Calu3 (cell line): Measurements from ENCODE around the gene SLC12A8. TPM values are rescaled to one million over a fixed set of nuclear protein-coding genes. Genes with fewer than 3 reads are reported as not detected.

Source experiments
- BruUV-seq: library from RNA; stranded (reverse); fragments of 400-500 nt; replicated peaks from 2 replicates; lab custom pipeline; 2021; lab: Mats Ljungman, UMichigan
- CTCF ChIA-PET: fragments of 300-600 bp; sonication (Branson Sonifier 250); formaldehyde crosslinking; loops from one replicate; lab custom pipeline; 2022; ENCODE audit warnings: antibody characterized with exemption; lab: Charles Lee
- DNase-seq: peaks from one replicate; pipeline ENCODE4 v3.0.0; 2022
- H3K27ac Mint-ChIP-seq: one replicate; pipeline ENCODE4 v1.8.0; 2022; ENCODE audit warnings: mixed read lengths; ENCODE audit not compliant: unreplicated experiment
- H3K27me3 Mint-ChIP-seq: one replicate; pipeline ENCODE4 v1.8.0; 2022; ENCODE audit warnings: mixed read lengths; ENCODE audit not compliant: unreplicated experiment
- H3K36me3 Mint-ChIP-seq: one replicate; pipeline ENCODE4 v1.8.0; 2022; ENCODE audit warnings: mild to moderate bottlenecking, moderate library complexity, mixed read lengths; ENCODE audit not compliant: insufficient read depth, unreplicated experiment
- H3K4me1 Mint-ChIP-seq: one replicate; pipeline ENCODE4 v1.8.0; 2022; ENCODE audit warnings: mild to moderate bottlenecking, low read depth, mixed read lengths; ENCODE audit not compliant: unreplicated experiment
- H3K4me3 Mint-ChIP-seq: one replicate; pipeline ENCODE4 v1.8.0; 2022; ENCODE audit warnings: mild to moderate bottlenecking, low read depth, moderate library complexity, mixed read lengths; ENCODE audit not compliant: unreplicated experiment
- H3K9me3 Mint-ChIP-seq: one replicate; pipeline ENCODE4 v1.8.0; 2022; ENCODE audit warnings: low read depth, mixed read lengths; ENCODE audit not compliant: unreplicated experiment
- intact Hi-C: fragments of 100-400 bp; cut with micrococcal nuclease; formaldehyde crosslinking; loops from one replicate; pipeline ENCODE4 v1.10.0; 2022; ENCODE audit not compliant: unreplicated experiment
- total RNA-seq: library from RNA; stranded (reverse); gene quantifications from 2 replicates; pipeline ENCODE4 v1.2.3, GENCODE V29; 2022
- TF ChIP-seq, protein P1 (sequence below): fragments of 200-600 bp; IDR thresholded peaks from one replicate; pipeline ENCODE4 v1.8.0; 2022; ENCODE audit warnings: antibody characterized with exemption; ENCODE audit not compliant: unreplicated experiment

SLC12A8 gene
- total RNA-seq, 1 experiment from 2014 or later: 16.8 TPM

DNA sequence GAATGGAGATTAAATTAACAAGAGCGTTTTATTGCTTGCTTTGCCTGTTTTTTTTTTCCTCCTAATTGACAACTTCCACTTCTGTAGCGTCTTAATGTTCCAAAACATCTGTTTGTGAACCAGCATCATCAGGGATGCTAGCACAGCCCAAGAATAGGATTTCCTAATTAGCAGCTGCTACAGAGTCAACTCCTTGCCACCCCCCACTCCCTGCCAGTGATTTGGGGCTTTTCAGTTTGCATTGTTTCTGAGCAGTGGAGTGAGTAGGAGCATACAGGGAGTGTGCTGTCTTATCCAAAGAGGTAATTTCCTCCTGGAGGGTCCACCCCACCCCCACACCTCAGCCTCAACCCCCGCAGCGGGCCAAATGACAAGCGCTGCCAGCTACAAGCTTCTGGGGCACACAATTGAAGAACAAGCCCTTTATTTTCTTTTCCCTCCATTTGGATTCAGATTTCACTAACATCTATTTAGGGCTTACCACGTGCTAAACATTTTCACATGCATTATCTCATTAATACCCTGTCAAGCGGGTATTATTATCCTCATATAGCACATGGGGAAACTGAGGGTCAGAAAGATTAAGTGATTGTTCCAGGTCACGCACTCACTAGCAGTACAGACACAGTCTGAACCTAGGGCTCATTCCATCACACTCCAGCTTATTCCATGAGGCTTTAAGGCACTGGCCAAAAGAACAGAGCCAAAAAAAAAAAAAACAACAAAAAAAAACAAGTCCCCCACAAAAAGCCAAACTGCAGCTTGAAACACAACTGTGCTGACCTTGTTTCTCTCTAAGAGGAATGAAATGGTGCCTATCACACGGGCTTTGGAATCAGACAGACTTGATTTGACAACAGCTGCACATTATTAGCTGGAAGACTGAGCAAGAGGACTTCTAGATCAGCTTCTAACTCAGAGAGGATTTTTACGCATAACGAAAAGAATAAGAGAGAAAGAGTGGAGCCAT is 173.1 kb downstream of the SLC12A8 start:
- H3K4me3 Mint-ChIP-seq: no peak overlapping the region
- no peak for DNase-seq
- peaks cover 3% of the 10 kb centered on the region for H3K9me3 Mint-ChIP-seq
- CTCF ChIA-PET: interaction anchor here (0.6 to 1.1 kb wide), 3 partner anchors 110 to 161 kb away, joined by 3 to 6 read pairs (median 3); no protein-coding TSS in a partner anchor
- no peaks in the 10 kb centered on the region for H3K36me3 Mint-ChIP-seq
- intact Hi-C loops: no loop called here
- peaks cover 43% of the 10 kb centered on the region for H3K27me3 Mint-ChIP-seq
- no TSS peak for BruUV-seq
- no peak overlapping the region for H3K27ac Mint-ChIP-seq
- TF ChIP-seq, protein P1, sequence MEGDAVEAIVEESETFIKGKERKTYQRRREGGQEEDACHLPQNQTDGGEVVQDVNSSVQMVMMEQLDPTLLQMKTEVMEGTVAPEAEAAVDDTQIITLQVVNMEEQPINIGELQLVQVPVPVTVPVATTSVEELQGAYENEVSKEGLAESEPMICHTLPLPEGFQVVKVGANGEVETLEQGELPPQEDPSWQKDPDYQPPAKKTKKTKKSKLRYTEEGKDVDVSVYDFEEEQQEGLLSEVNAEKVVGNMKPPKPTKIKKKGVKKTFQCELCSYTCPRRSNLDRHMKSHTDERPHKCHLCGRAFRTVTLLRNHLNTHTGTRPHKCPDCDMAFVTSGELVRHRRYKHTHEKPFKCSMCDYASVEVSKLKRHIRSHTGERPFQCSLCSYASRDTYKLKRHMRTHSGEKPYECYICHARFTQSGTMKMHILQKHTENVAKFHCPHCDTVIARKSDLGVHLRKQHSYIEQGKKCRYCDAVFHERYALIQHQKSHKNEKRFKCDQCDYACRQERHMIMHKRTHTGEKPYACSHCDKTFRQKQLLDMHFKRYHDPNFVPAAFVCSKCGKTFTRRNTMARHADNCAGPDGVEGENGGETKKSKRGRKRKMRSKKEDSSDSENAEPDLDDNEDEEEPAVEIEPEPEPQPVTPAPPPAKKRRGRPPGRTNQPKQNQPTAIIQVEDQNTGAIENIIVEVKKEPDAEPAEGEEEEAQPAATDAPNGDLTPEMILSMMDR: no peak
- H3K4me1 Mint-ChIP-seq: no peaks in the 10 kb centered on the region

DNA sequence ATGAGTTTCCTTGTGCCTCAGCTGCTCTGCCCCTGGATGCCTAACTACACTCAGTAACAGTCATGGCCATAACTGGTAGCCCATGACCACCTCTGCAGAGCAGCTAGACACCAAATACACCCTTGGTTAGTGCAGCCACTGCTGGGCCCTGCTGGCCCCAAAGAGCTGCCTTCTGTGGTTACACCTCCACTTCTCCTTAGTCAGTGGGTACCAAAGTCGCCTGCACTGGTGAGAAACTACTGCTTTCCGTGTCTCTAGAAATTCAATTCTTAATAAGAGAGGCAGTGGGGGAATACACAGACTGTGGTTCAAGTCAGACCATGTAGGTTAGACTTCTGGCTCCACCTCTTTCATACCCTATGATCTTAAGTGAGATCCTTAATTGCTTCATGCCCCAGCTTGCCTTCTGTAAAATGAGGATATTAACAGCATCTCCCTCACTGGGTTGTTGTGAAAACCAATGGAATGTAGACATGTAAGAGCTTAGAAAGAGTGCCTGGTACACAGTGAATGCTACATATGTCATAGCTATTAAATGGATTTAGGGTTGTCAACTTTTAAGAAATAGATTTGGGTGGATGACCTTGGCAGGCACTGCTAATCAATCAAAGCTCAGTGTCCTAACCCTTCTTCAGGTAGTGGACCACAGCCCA is 174.9 kb downstream of the SLC12A8 start:
- Mint-ChIP-seq H3K9me3 (peaks cover 3% of the 10 kb centered on the region), H3K27ac (no peak overlapping the region), H3K36me3 (no peaks in the 10 kb centered on the region), H3K27me3 (peaks cover 43% of the 10 kb centered on the region), H3K4me3 (no peak overlapping the region), H3K4me1 (no peaks in the 10 kb centered on the region)
- no TSS peak for BruUV-seq
- TF ChIP-seq, protein P1: no peak
- intact Hi-C loops: no loop called here
- DNase-seq: no peak
- CTCF ChIA-PET: no interaction called here

DNA sequence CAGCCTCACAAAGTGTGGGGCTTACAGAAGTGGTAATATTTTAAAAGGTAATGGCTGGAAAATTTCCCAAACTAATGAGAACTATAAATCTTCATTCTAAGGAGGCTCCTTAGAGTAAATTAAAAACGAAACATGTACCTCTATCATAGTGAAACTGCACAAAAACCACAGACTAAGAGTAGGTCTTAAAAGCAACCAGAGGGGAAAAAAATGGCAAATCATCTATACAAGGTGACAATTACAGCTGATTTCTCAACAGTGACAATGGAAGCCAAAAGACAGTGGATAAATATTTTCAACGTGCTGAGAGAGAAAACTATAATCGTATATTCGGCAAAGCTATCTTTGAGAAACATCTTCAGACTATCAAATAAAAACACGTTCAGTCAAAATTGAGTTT is 177.3 kb downstream of the SLC12A8 start:
- no peak for DNase-seq
- intact Hi-C loops: no loop called here
- BruUV-seq: no TSS peak
- CTCF ChIA-PET: no interaction called here
- no peak overlapping the region for H3K27ac Mint-ChIP-seq
- TF ChIP-seq, protein P1: no peak
- peaks cover 27% of the 10 kb centered on the region for H3K27me3 Mint-ChIP-seq
- H3K4me1 Mint-ChIP-seq: no peaks in the 10 kb centered on the region
- no peaks in the 10 kb centered on the region for H3K36me3 Mint-ChIP-seq
- H3K9me3 Mint-ChIP-seq: peaks cover 3% of the 10 kb centered on the region
- H3K4me3 Mint-ChIP-seq: no peak overlapping the region

DNA sequence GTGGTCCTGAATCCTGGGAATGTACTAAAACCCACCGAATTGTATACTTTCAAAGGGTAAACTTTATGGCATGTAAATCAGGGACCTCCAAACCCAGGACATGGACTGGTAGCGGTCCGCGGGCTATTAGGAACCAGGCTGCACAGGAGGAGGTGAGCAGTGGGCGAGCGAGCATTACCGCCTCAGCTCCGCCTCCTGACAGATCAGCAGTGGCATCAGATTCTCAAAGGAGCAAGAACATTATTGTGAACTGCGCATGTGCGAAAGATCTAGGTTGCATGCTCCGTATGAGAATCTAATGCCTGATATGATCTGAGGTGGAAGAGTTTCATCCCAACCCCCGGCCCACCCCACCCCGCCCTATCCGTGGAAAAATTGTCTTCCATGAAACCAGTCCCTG is 178.9 kb downstream of the SLC12A8 start:
- intact Hi-C loops: no loop called here
- TF ChIP-seq, protein P1: no peak
- Mint-ChIP-seq H3K27me3 (peaks cover 15% of the 10 kb centered on the region), H3K36me3 (no peaks in the 10 kb centered on the region), H3K4me3 (no peak overlapping the region), H3K27ac (no peak overlapping the region), H3K4me1 (no peaks in the 10 kb centered on the region), H3K9me3 (peaks cover 3% of the 10 kb centered on the region)
- no peak for DNase-seq
- BruUV-seq: no TSS peak
- CTCF ChIA-PET: no interaction called here
